Middle frontal gyrus (tissue), 1 donor: Measurements from ENCODE around the gene ENDOU.

Experiments
- DNase-seq: peaks from one replicate; pipeline ENCODE4 v3.0.0-alpha.2; 2015; ENCODE audit warnings: low spot score; ENCODE audit errors: extremely low spot score

Gene ENDOU

GRCh38 chr12:47757840-47758583, 32.7 kb upstream of the ENDOU start:
- no peak for DNase-seq

- DNase-seq: no peak
These were observed 32.1 kb upstream of the ENDOU start for GRCh38 chr12:47757364-47757839.

GRCh38 chr12:47755655-47756562, 30.6 kb upstream of the ENDOU start:
- no peak for DNase-seq

GRCh38 chr12:47754881-47755280, 29.6 kb upstream of the ENDOU start:
- DNase-seq: no peak

GRCh38 chr12:47754126-47754525, 28.8 kb upstream of the ENDOU start:
- no peak for DNase-seq

- no peak for DNase-seq
These were observed 28.0 kb upstream of the ENDOU start for GRCh38 chr12:47753021-47754001.

- DNase-seq: no peak
These were observed 27.3 kb upstream of the ENDOU start for GRCh38 chr12:47752552-47752951.

- no peak for DNase-seq
These were observed 26.8 kb upstream of the ENDOU start for GRCh38 chr12:47752121-47752520.

- no peak for DNase-seq
These were observed 26.3 kb upstream of the ENDOU start for GRCh38 chr12:47751561-47751960.

- no peak for DNase-seq
These were observed 25.7 kb upstream of the ENDOU start for GRCh38 chr12:47750916-47751470.

GRCh38 chr12:47750229-47750798, 25.0 kb upstream of the ENDOU start:
- no peak for DNase-seq

GRCh38 chr12:47748899-47749298, 23.6 kb upstream of the ENDOU start:
- DNase-seq: no peak

GRCh38 chr12:47748507-47748828, 23.2 kb upstream of the ENDOU start:
- no peak for DNase-seq

GRCh38 chr12:47747596-47748506, 22.6 kb upstream of the ENDOU start:
- DNase-seq: no peak

- no peak for DNase-seq
These were observed 21.8 kb upstream of the ENDOU start for GRCh38 chr12:47747126-47747525.

GRCh38 chr12:47746523-47746922, 21.2 kb upstream of the ENDOU start:
- DNase-seq: no peak

- DNase-seq: no peak
These were observed 20.8 kb upstream of the ENDOU start for GRCh38 chr12:47746073-47746472.

- DNase-seq: no peak
These were observed 20.3 kb upstream of the ENDOU start for GRCh38 chr12:47745485-47746041.

- DNase-seq: no peak
These were observed 19.6 kb upstream of the ENDOU start for GRCh38 chr12:47744778-47745436.
